K562 (cell line): ENCODE results near the gene H2BK1. TPM values are rescaled to one million over a fixed set of nuclear protein-coding genes. Genes with fewer than 3 reads are reported as not detected.

ENCODE experiments used
- BRD4 ChIP-seq: fragments of 200-600 bp; sonication (generic); IDR thresholded peaks from 2 replicates; pipeline ENCODE4 v1.6.1; 2017; ENCODE audit warnings: inconsistent platforms
- EP300 ChIP-seq: IDR thresholded peaks from 2 replicates; pipeline ENCODE4 v1.6.1; 2012; ENCODE audit warnings: low read length, improper control_type of control experiment
- FOXA3 ChIP-seq, 2 experiments: fragments of 450-650 bp in 1 of 2; sonication (generic) in 1 of 2; formaldehyde crosslinking; IDR thresholded peaks in 1 of 2; conservative IDR thresholded peaks in 1 of 2; 2 replicates each; pipeline versions ENCODE4 v1.4.0 to v1.8.0; 2020 to 2022; ENCODE audit warnings: mild to moderate bottlenecking in 2 of 2, missing genetic modification reagents in 1 of 2
- MYBL2 ChIP-seq, 2 experiments: fragments of 450-650 bp in 1 of 2; sonication (generic) in 1 of 2; formaldehyde crosslinking in 1 of 2; IDR thresholded peaks; 2 replicates each; pipeline versions ENCODE4 v1.6.1 to v1.8.1; 2017 to 2022; ENCODE audit warnings: borderline replicate concordance in 1 of 2, inconsistent platforms in 1 of 2, low read depth in 1 of 2, mild to moderate bottlenecking in 1 of 2, missing genetic modification reagents in 1 of 2, moderate library complexity in 1 of 2
- NFYB ChIP-seq: IDR thresholded peaks from 2 replicates; pipeline ENCODE4 v1.6.1; 2011; ENCODE audit warnings: mild to moderate bottlenecking, moderate library complexity; ENCODE audit not compliant: insufficient read length; ENCODE audit errors: extremely low read depth
- PURB ChIP-seq: sonication (generic); formaldehyde crosslinking; IDR thresholded peaks from 2 replicates; pipeline ENCODE4 v1.9.0; 2021; ENCODE audit warnings: low read depth, mild to moderate bottlenecking, missing genetic modification reagents
- RBFOX2 ChIP-seq: fragments of 200-400 bp; formaldehyde crosslinking; IDR thresholded peaks from 2 replicates; pipeline ENCODE4 v1.6.1; 2017; ENCODE audit warnings: low read depth, mild to moderate bottlenecking, low read length, moderate library complexity
- SAFB ChIP-seq: fragments of 200-400 bp; formaldehyde crosslinking; IDR thresholded peaks from 2 replicates; pipeline ENCODE4 v1.6.1; 2017; ENCODE audit warnings: low read depth, low read length, borderline replicate concordance
- SNIP1 ChIP-seq: fragments of 450-650 bp; IDR thresholded peaks from 2 replicates; pipeline ENCODE4 v1.7.1; 2017; ENCODE audit warnings: low read depth, mild to moderate bottlenecking
- ZKSCAN1 ChIP-seq: fragments of 150-350 bp; IDR thresholded peaks from 2 replicates; pipeline ENCODE4 v1.6.1; 2016; ENCODE audit warnings: low read depth, low read length
- ZNF263 ChIP-seq: sonication (generic); formaldehyde crosslinking; IDR thresholded peaks from 2 replicates; pipeline ENCODE4 v1.8.0; 2022; ENCODE audit warnings: mild to moderate bottlenecking, missing genetic modification reagents, borderline replicate concordance
- ZNF407 ChIP-seq: fragments of 450-650 bp; IDR thresholded peaks from 2 replicates; pipeline ENCODE4 v1.6.1; 2016; ENCODE audit warnings: low read depth
- polyA plus RNA-seq, 8 experiments: library from polyadenylated mRNA; depleted of rRNA in 4 of 8; stranded (reverse) in 5 of 8; unstranded in 3 of 8; fragments of >200 nt; fragmentation: Nextera tagmentation in 2 of 8; fragmentation: Illumina TruSeq in 1 of 8; extraction: Ambion mirVana in 2 of 8; extraction: Trizol in 1 of 8; gene quantifications; 2 replicates each; pipeline versions ENCODE4 v1.2.1 to v1.2.3, GENCODE V29; 2011 to 2014; ENCODE audit warnings: inconsistent platforms in 1 of 8, missing spikeins in 1 of 8
- total RNA-seq, 7 experiments: library from RNA; depleted of rRNA in 6 of 7; stranded (reverse); fragments of >200 nt in 6 of 7; fragmentation: Illumina TruSeq in 2 of 7; extraction: Trizol in 2 of 7; gene quantifications; 2 replicates each; pipeline versions ENCODE4 v1.2.1 to v1.2.3, GENCODE V29; 2011 to 2021; ENCODE audit warnings: low replicate concordance in 1 of 7
- TF ChIP-seq, protein P1 (sequence below): fragments of 450-650 bp; IDR thresholded peaks from 2 replicates; pipeline ENCODE4 v1.6.1; 2017; ENCODE audit warnings: antibody characterized with exemption
- TF ChIP-seq, protein P2 (sequence below): sonication (generic); formaldehyde crosslinking; IDR thresholded peaks from 2 replicates; pipeline ENCODE4 v1.8.0; 2022; ENCODE audit warnings: mild to moderate bottlenecking, low read depth, missing genetic modification reagents

Gene H2BK1
- total and polyA plus RNA-seq, 9 of the 15 experiments (the other 6 are each of a cell fraction or from before 2014, with no cell fraction given), result not detected

DNA sequence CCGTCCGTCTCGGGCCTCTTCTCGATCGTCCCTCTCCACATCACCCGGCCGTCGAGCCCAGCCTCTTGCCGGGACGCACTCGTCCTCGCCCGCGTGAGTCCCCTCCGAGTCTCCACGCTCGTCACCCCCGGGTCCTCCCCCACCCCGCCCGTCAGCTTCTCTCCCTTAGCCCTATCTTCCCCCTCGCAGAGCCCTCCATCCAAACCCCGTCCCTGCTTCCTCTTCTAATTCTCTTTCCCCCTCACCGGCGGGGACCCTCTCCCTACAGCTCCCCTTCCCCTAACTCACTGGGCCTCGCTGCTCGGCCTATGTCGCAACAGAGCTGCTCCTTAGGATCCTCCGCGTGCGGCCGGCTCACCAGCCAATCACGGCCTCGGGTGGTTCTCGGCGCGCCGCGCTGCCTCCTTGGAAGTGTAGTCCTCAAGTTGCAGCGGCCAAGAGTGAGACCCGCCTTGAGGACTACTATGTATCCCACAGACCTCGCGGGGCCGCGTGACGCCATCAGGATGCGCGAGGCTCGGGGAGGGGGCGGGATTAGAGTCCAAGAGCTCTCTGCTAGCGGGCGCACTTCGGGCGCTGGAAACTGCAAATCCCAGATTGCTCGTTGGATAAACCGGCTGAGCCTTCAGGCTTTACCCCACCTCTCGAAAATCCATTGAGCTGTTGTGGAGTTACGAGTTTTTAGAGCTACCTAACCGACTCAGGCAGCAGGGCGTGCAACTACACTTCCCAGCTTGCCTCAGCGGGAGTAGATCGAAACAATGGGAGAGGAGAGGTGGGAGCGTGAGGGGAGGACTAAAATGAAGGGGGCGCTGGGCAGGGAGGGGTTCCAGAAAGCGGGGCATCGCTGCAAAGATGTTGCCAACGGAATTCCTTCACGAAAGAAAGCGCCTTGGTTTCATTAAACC, 16.8 kb upstream of the H2BK1 start, which contains the start of gene ABCF2 (continued):
- TF ChIP-seq PURB (no peak), ZNF263 (CRISPR knock-in tag) (peak; percentile 22), NFYB (peak; percentile 89), BRD4 (no peak), MYBL2 (IDR thresholded peaks at IDR 0.05; ENCODE audit: low read depth) (no peak), MYBL2 (CRISPR knock-in tag; IDR thresholded peaks at IDR 0.05; ENCODE audit: borderline replicate concordance) (no peak), FOXA3 (CRISPR knock-in tag; conservative IDR thresholded peaks at IDR 0.05 in 1 of 2, IDR thresholded peaks at IDR 0.05 in 1 of 2) (0 out of 4 replicates have a peak, but pooled peaks of 1 of the 2 experiments have one; percentile 24), RBFOX2 (peak; percentile 92), SNIP1 (no peak), ZKSCAN1 (peak; percentile 68), ZNF407 (no peak; the same call in 1 of the 2 replicates), EP300 (peak; percentile 37), SAFB (no peak)
- TF ChIP-seq, protein P1, sequence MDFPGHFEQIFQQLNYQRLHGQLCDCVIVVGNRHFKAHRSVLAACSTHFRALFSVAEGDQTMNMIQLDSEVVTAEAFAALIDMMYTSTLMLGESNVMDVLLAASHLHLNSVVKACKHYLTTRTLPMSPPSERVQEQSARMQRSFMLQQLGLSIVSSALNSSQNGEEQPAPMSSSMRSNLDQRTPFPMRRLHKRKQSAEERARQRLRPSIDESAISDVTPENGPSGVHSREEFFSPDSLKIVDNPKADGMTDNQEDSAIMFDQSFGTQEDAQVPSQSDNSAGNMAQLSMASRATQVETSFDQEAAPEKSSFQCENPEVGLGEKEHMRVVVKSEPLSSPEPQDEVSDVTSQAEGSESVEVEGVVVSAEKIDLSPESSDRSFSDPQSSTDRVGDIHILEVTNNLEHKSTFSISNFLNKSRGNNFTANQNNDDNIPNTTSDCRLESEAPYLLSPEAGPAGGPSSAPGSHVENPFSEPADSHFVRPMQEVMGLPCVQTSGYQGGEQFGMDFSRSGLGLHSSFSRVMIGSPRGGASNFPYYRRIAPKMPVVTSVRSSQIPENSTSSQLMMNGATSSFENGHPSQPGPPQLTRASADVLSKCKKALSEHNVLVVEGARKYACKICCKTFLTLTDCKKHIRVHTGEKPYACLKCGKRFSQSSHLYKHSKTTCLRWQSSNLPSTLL, result no peak
- TF ChIP-seq, protein P2, sequence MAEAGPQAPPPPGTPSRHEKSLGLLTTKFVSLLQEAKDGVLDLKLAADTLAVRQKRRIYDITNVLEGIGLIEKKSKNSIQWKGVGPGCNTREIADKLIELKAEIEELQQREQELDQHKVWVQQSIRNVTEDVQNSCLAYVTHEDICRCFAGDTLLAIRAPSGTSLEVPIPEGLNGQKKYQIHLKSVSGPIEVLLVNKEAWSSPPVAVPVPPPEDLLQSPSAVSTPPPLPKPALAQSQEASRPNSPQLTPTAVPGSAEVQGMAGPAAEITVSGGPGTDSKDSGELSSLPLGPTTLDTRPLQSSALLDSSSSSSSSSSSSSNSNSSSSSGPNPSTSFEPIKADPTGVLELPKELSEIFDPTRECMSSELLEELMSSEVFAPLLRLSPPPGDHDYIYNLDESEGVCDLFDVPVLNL (CRISPR knock-in tag), result no peak; the same call in 1 of the 2 replicates
